Heart left ventricle (tissue), 13 donors: ENCODE results near the gene NEDD1.

Experiments
- CTCF ChIP-seq, 12 donors: fragments of 200-600 bp; sonication (generic) in 4 of 12; IDR thresholded peaks; one replicate each; pipeline versions ENCODE4 v1.5.0 to v1.8.0; 2018 to 2022; ENCODE audit warnings: antibody characterized with exemption in 12 of 12, mild to moderate bottlenecking in 5 of 12
- POLR2A ChIP-seq, 2 donors: fragments of 450-650 bp; IDR thresholded peaks; one replicate each; pipeline ENCODE4 v1.6.1; 2017; ENCODE audit warnings: antibody characterized with exemption in 2 of 2, mild to moderate bottlenecking in 2 of 2, moderate library complexity in 2 of 2
- donor health status: ischemic (EF 13 %, LVEDD 7.1; RV severe dilation, severe dysfunction).
- donor health status: DM: no; HTN: yes; CAD: no.
- donor health status: DM: no; HTN: no; CAD: no.
- donor health status: ischemic (EF 25% LVEDD 6.9; RV normal size, moderate dysfunction).
- donor health status: ischemic (EF 25% LVEDD 5.7; RV mildly dilated, moderate dysfunction).
- donor health status: ischemic (EF 35%, LVEDD 5.7; RV mildly dilated, moderate dysfunction).
- donor health status: nonischemic (EF 11% LVEDD 7.7; RV severe dilation, severe dysfunction).
- donor health status: DM: yes; HTN: yes; CAD: no.
- donor health status: PGD.
- donor health status: ischemic (EF 29% LVEDD 5.4; RV normal size, mild dysfunction).
- donor health status: nonischemic (EF 23%, LVEDD 6.1; RV moderate dilation, normal function).

- TF ChIP-seq CTCF (IDR thresholded peaks at IDR 0.05), result no peak
- TF ChIP-seq POLR2A (IDR thresholded peaks at IDR 0.05), result no peak
Observed at GRCh38 chr12:96902076-96902475, 5.0 kb upstream of the NEDD1 start.
